DOHH2 (cell line): ENCODE measurements around the gene GPX2.

Experiments
- H3F3A ChIP-seq: fragments of 200-600 bp; sonication (generic), shearing (Covaris generic); 2 replicates; pipeline ENCODE4 v1.6.0; 2016; ENCODE audit warnings: antibody characterized with exemption, mild to moderate bottlenecking; ENCODE audit not compliant: control insufficient read depth, insufficient read depth
- H3K27ac ChIP-seq: fragments of 200-600 bp; sonication (generic); 2 replicates; pipeline ENCODE4 v1.5.1; 2014; ENCODE audit warnings: low read depth, mild to moderate bottlenecking, low read length, moderate library complexity
- H3K27me3 ChIP-seq: fragments of 200-600 bp; sonication (generic); 2 replicates; pipeline ENCODE4 v1.6.1; 2014; ENCODE audit warnings: mild to moderate bottlenecking, low read length, mixed read lengths; ENCODE audit not compliant: control insufficient read depth
- H3K36me3 ChIP-seq: fragments of 200-600 bp; sonication (generic); 2 replicates; pipeline ENCODE4 v1.6.1; 2014; ENCODE audit warnings: mild to moderate bottlenecking, low read length, moderate library complexity, mixed read lengths; ENCODE audit not compliant: control insufficient read depth
- H3K4me1 ChIP-seq: fragments of 200-600 bp; sonication (generic); 2 replicates; pipeline ENCODE4 v1.6.1; 2014; ENCODE audit warnings: mild to moderate bottlenecking, low read length, mixed read lengths; ENCODE audit not compliant: control insufficient read depth
- H3K4me2 ChIP-seq: fragments of 200-600 bp; sonication (generic); 2 replicates; pipeline ENCODE4 v1.6.0; 2014; ENCODE audit warnings: mild to moderate bottlenecking, low read length, moderate library complexity
- H3K4me3 ChIP-seq: fragments of 200-600 bp; sonication (generic); 2 replicates; pipeline ENCODE4 v1.5.1; 2014; ENCODE audit warnings: mild to moderate bottlenecking, low read length, mixed read lengths
- H3K79me2 ChIP-seq: fragments of 200-600 bp; sonication (generic); 2 replicates; pipeline ENCODE4 v1.6.1; 2014; ENCODE audit warnings: mild to moderate bottlenecking, low read length, mixed read lengths; ENCODE audit not compliant: control insufficient read depth
- H3K9me2 ChIP-seq: fragments of 200-600 bp; sonication (generic); replicated peaks from 2 replicates; pipeline ENCODE4 v1.6.1; 2014; ENCODE audit warnings: mild to moderate bottlenecking, low read length, mixed read lengths; ENCODE audit not compliant: control insufficient read depth
- H3K9me3 ChIP-seq: fragments of 200-600 bp; sonication (generic); 2 replicates; pipeline ENCODE4 v1.6.1; 2014; ENCODE audit warnings: antibody characterized with exemption, low read length, mixed read lengths; ENCODE audit not compliant: control insufficient read depth, insufficient read depth
- H4K20me1 ChIP-seq: fragments of 200-600 bp; sonication (generic); 2 replicates; pipeline ENCODE4 v1.6.0; 2014; ENCODE audit warnings: low read depth, mild to moderate bottlenecking, antibody characterized with exemption, low read length, moderate library complexity; ENCODE audit not compliant: control insufficient read depth, insufficient read depth
- EZH2phosphoT487 ChIP-seq: fragments of 200-600 bp; sonication (generic); IDR thresholded peaks from 2 replicates; pipeline ENCODE4 v1.6.1; 2017; ENCODE audit warnings: borderline replicate concordance, mild to moderate bottlenecking, antibody characterized with exemption, low read length, moderate library complexity, mixed read lengths
- TF ChIP-seq, protein P1 (sequence below): fragments of 200-600 bp; sonication (generic); IDR thresholded peaks from one replicate; pipeline ENCODE4 v1.5.1; 2014; ENCODE audit warnings: antibody characterized with exemption, mild to moderate bottlenecking, low read depth, low read length; ENCODE audit not compliant: poor library complexity, severe bottlenecking

Gene GPX2

DNA sequence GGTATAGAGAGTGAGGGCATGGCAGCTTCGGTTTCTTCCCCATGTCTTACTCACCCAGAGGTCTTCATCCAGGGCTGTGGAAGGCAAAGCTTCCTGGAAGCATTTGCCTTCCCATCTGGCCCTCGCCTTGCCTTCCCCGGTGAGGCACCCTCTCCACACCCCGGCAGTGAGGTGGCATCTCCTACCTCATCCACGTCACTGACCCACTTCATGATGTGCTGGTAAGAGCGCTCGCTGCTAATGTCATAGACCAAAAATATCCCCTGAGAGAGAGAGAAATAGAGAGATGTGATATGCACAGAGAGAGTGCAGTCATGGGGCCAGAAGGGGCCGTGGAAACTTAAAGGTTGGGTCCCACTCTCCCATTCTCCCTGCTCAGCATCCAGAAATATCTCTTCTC, 8.3 kb upstream of the GPX2 start:
- no peaks in the 10 kb centered on the region for H3K27me3 ChIP-seq
- H3K36me3 ChIP-seq, result no peaks in the 10 kb centered on the region
- TF ChIP-seq, protein P1, sequence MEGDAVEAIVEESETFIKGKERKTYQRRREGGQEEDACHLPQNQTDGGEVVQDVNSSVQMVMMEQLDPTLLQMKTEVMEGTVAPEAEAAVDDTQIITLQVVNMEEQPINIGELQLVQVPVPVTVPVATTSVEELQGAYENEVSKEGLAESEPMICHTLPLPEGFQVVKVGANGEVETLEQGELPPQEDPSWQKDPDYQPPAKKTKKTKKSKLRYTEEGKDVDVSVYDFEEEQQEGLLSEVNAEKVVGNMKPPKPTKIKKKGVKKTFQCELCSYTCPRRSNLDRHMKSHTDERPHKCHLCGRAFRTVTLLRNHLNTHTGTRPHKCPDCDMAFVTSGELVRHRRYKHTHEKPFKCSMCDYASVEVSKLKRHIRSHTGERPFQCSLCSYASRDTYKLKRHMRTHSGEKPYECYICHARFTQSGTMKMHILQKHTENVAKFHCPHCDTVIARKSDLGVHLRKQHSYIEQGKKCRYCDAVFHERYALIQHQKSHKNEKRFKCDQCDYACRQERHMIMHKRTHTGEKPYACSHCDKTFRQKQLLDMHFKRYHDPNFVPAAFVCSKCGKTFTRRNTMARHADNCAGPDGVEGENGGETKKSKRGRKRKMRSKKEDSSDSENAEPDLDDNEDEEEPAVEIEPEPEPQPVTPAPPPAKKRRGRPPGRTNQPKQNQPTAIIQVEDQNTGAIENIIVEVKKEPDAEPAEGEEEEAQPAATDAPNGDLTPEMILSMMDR, result no peak
- no peak for TF ChIP-seq EZH2phosphoT487
- no peaks in the 10 kb centered on the region for H3K9me2 ChIP-seq
- H3K4me2 ChIP-seq, result no peak overlapping the region
- no peak overlapping the region for H3K4me3 ChIP-seq
- H3F3A ChIP-seq, result no peaks in the 10 kb centered on the region
- no peaks in the 10 kb centered on the region for H3K79me2 ChIP-seq
- 0 out of 2 replicates have a peak, but pooled peaks cover 3% of the 10 kb centered on the region for H4K20me1 ChIP-seq
- peaks cover 8% of the 10 kb centered on the region for H3K4me1 ChIP-seq
- no peak overlapping the region for H3K27ac ChIP-seq
- H3K9me3 ChIP-seq, result no peaks in the 10 kb centered on the region

DNA sequence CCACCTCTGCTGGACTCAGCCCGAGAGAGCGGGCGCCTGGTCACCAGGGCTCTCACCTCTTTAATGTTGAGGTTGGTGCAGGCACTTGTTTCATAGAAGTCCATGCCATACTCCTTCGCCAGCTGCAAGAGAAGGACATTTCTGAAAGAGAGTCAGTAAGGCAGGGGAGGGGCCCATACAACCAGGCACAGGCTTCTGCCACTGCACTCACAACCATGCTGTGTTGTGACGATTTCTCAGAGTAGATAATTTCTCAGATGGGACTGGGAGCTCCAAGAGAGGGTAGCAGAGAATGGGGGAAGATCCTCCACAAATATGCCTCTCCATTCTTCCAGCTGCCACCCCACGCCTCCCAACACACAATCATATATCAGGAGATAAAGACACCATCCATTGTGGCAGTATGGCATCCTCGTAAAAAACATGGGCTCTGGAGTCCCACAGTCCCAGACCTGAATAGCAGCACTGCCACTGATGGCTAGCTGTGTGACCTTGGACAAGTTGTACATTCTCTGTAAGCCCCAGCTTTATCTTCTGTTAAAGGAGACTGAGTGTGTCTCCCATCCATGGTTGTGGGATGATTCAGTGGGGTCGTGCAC, 6.2 kb upstream of the GPX2 start:
- 0 out of 2 replicates have a peak, but pooled peaks cover 3% of the 10 kb centered on the region for H4K20me1 ChIP-seq
- no peaks in the 10 kb centered on the region for H3K79me2 ChIP-seq
- H3K9me2 ChIP-seq, result no peaks in the 10 kb centered on the region
- H3K36me3 ChIP-seq, result no peaks in the 10 kb centered on the region
- H3K27me3 ChIP-seq, result no peaks in the 10 kb centered on the region
- H3K4me3 ChIP-seq, result no peak overlapping the region
- H3K4me1 ChIP-seq, result peaks cover 8% of the 10 kb centered on the region
- H3F3A ChIP-seq, result no peaks in the 10 kb centered on the region
- TF ChIP-seq, protein P1, result no peak
- no peak for TF ChIP-seq EZH2phosphoT487
- no peak overlapping the region for H3K27ac ChIP-seq
- H3K4me2 ChIP-seq, result no peak overlapping the region
- H3K9me3 ChIP-seq, result no peaks in the 10 kb centered on the region

DNA sequence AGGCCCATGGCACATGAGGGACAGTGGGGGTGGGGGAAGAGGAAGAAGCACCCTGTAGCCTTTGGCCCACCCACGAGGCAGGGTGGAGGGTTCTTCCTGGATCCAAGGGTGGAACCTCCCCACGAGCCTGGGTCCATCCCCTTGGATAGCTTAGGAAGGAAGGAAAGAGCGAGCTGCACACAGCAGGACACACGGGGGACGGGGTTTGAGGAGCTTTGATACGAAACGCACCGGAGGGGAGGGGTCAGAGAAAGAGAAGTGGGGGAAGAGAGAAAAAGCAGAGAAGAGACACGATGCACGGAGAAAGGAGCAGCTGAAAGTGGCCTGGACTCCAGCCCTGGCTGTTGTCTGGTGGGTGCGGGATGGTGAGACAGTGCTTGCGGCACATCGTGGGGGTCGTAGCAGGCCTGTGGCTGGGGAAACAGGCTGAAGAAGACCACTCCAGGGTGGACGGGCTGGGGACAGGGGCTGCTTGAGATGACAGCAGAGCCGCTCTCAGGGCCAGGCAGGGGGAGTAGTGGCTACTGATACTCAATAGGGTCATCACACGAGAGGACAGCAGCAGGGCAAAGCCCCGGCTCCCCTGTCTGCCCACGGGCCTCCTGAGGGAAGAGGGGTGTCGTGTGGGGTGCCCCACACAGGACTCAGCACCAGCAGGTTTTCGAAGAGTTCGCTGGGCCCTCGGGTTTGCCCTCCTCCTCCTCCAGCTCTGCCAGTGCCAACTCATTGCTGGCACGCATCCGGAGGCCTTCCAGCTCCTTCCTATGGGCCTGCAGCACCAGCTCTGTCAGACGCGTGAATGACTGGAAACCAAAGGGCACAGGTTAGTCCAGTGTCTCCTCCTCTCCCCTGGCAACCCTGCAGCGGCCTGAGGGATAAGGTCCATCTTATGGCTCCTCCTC, 5.4 kb upstream of the GPX2 start:
- Histone ChIP-seq H3K79me2 (no peaks in the 10 kb centered on the region), H3K27me3 (no peaks in the 10 kb centered on the region), H3K4me1 (peaks cover 8% of the 10 kb centered on the region), H3K4me2 (no peak overlapping the region), H3F3A (no peaks in the 10 kb centered on the region), H3K9me3 (no peaks in the 10 kb centered on the region), H3K4me3 (no peak overlapping the region), H4K20me1 (0 out of 2 replicates have a peak, but pooled peaks cover 4% of the 10 kb centered on the region), H3K27ac (no peak overlapping the region), H3K9me2 (no peaks in the 10 kb centered on the region), H3K36me3 (no peaks in the 10 kb centered on the region)
- TF ChIP-seq EZH2phosphoT487, result no peak
- TF ChIP-seq, protein P1, result no peak
